HG03565 (cell line): ENCODE results near the gene ZNF20.
"Not testable (repeated sequence)": the region's sequence is repeated elsewhere in the genome, so short reads cannot be mapped to it uniquely, and the experiment has no call there.

ENCODE experiments used
- ATAC-seq: cut with Tn5 transposase; IDR thresholded peaks from one replicate; pipeline ENCODE4 v1.9.1; 2021; ENCODE audit warnings: mild to moderate bottlenecking, moderate library complexity; ENCODE audit not compliant: unreplicated experiment

The ZNF20 gene

GRCh38 chr19:12113121-12113520, 27.0 kb downstream of the ZNF20 start:
- no peak for ATAC-seq

DNA sequence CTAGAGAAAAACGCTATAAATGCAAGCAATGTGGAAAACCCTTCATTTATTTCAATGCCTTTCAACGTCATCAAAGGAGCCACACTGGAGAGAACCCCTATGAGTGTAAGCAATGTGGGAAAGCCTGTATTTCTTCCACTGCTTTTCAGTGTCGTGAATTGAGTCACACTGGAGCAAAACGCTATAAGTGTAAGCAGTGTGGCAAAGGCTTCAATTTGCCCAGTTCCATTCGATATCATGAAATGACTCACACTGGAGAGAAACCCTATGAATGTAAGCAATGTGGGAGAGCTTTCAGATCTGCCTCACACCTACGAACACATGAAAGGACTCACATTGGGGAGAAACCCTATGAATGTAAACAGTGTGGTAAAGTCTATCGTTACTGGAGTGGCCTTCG, 27.4 kb downstream of the ZNF20 start:
- no peak for ATAC-seq

DNA sequence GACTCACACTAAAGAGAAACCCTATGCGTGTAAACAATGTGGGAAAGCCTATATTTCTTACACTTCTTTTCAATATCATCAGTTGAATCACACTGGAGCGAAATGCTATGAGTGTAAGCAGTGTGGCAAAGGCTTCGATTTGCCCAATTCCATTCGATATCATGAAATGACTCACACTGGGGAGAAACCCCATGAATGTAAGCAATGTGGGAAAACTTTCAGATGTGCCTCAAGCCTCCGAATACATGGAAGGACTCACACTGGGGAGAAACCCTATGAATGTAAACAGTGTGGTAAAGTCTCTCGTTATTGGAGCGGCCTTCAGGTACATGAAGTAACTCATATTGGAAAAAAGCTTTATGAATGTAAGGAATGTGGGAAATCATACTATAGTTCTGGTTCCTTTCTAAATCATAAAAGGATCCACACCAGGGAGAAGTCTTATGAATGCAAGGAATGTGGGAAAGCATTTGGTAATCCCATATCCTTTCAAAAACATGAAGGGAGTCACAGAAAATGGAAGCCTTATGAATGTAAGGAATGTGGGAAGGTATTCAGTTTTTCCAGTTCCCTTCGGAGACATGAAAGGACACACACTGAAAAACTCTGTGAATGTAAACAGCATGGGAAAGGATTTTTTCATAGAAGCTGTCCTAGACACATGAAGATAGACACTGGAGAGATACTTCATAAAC, 28.1 kb downstream of the ZNF20 start:
- ATAC-seq = no peak

DNA sequence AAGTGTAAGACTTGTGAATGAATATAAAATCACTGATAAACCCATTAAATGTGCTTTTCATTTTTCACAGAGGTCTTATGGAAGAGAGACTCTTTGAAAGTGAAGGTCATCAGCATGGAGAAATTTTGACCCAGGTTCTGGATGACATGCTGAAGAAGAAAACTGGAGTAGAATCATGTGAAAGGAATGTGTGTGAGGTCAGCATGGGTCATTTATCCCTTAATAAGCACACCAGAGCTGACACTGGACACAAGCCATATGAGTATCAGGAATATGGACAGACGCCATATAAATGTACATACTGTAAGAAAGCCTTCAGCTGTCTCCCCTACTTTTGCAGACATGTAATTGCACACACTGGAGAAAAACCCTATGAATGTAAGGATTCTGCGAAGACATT, 29.0 kb downstream of the ZNF20 start:
- ATAC-seq = no peak

DNA sequence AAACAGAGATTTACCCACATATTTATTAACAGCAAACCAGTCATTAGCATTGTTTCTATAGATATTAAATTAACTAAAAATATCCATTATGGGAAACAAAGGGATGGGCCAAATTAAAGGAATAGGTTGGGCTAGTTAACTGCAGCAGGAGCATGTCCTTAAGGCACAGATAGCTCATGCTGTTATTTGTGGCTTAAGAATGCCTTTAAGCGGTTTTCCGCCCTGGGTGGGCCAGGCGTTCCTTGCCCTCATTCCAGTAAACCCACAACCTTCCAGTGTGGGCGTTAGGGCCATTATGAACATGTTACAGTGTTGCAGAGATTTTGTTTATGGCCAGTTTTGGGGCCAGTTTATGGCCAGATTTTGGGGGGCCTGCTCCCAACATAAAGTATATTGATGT, 36.2 kb downstream of the ZNF20 start:
- not testable (repeated sequence) for ATAC-seq

- ATAC-seq = no peak
Measured at GRCh38 chr19:12098040-12098439, 42.1 kb downstream of the ZNF20 start.

GRCh38 chr19:12095111-12095790, 44.9 kb downstream of the ZNF20 start:
- no peak for ATAC-seq

GRCh38 chr19:12093777-12094176, 46.4 kb downstream of the ZNF20 start:
- no peak for ATAC-seq

DNA sequence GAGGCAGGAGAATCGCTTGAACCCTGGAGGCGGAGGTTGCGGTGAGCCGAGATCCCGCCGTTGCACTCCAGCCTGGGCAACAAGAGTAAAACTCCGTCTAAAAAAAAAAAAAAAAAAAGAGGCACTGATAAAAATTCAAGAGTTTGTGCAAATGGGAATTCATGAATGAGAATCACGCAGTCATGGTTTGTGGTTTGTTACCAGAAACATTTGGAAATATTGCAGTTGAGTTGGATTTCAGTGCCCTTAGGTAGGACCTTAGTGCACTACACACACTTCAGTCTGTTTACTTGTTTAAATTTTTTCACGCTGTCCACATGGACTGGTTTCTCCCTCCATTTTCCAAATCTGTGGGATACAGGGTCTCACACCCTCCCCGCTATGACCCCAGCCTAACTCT, 47.2 kb downstream of the ZNF20 start:
- ATAC-seq = no peak

GRCh38 chr19:12092065-12092867, 47.9 kb downstream of the ZNF20 start:
- no peak for ATAC-seq

DNA sequence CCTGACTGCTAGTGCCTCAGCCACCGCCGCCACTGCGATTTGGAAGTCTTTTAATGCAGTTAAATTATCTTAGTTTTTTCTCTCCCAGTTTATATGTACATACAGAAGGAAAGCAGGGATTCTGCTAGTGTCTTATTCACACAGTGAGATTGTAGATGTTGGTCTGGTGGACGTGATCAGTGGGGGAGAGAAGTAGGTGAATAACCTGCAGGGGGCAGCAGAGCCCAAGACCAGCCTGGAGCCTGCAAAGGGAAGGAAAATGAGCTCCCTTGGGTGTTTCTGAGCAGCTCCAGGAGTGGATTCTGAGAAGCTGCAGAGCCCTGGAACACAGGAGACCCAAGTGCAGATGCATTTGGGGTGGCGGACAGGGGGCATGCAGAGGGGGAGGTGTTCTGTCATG, 49.3 kb downstream of the ZNF20 start:
- no peak for ATAC-seq

GRCh38 chr19:12085074-12085818, 54.9 kb downstream of the ZNF20 start:
- no peak for ATAC-seq

DNA sequence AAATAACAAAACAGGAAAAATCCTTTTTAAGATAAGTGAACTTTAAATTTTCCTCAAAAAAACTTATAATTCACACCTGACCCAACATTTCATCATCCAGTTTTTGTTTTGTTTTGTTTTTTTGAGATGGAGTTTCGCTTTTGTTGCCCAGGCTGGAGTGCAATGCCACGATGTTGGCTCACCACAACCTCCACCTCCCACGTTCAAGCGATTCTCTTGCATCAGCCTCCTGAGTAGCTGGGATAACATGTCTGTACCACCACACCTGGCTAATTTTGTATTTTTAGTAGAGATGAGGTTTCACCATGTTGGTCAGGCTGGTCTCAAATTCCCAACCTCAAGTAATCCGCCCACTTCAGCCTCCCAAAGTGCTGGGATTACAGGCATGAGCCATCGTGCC, 56.8 kb downstream of the ZNF20 start:
- ATAC-seq = not testable (repeated sequence)
